ENCODE measurements around the gene MARCHF11.

- TF ChIP-seq CTCF (IDR thresholded peaks at IDR 0.05) (no peak), ZFX (IDR thresholded peaks at IDR 0.05; ENCODE audit: borderline replicate concordance) (no peak)
Measured at GRCh38 chr5:16095612-16096011, 84.0 kb downstream of the MARCHF11 start.
